ENCODE data around the gene LZTS3. TPM values are rescaled to one million over a fixed set of nuclear protein-coding genes. Genes with fewer than 3 reads are reported as not detected.
"Not testable (repeated sequence)": the region's sequence is repeated elsewhere in the genome, so short reads cannot be mapped to it uniquely, and the experiment has no call there.

LZTS3 gene
- total RNA-seq, 3 donors from 2014 or later (not counting 1 experiment from before 2014, with no cell fraction given): 3.1 to 4.6 (median 3.3) TPM

DNA sequence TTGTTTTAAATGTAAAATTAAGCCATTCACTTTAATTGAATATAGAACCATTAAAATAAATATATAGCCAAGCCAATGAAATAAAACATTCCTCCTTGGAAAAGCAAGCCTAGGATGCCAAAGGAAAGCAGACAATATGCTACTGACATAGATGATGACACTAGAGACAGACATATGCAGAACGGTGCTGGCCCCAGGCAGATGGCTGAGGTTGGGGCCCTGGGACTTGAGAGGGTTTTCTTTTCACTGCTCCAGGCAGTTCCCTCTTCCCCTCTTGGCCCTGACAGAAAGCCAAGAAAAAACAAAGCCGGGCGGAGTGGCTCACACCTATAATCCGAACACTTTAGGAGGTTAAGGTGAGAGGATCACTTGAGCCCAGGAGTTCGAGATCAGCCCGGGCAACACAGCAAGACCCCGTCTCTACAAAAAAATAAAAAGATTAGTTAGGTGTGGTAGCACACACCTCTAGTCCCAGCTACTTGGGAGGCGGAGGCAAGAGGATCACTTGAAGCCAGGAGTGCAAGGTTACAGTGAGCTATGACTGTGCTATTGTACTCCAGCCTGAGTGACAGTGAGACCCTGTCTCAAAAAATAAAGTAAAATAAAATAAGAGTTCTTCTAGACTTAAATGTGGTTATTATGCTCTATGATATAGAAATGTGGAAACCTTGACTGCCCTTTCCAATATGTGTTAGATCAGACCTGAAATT, 44.9 kb downstream of the LZTS3 start:
- H3K27me3 ChIP-seq (ENCODE audit: control insufficient read depth, insufficient read depth, low read length): no peaks in the 10 kb centered on the region
- ATAC-seq (no peak), DNase-seq (no peak)
- H3K27ac Mint-ChIP-seq: no peak overlapping the region
- H3K36me3 Mint-ChIP-seq: no peaks in the 10 kb centered on the region
- TF ChIP-seq, protein P1, sequence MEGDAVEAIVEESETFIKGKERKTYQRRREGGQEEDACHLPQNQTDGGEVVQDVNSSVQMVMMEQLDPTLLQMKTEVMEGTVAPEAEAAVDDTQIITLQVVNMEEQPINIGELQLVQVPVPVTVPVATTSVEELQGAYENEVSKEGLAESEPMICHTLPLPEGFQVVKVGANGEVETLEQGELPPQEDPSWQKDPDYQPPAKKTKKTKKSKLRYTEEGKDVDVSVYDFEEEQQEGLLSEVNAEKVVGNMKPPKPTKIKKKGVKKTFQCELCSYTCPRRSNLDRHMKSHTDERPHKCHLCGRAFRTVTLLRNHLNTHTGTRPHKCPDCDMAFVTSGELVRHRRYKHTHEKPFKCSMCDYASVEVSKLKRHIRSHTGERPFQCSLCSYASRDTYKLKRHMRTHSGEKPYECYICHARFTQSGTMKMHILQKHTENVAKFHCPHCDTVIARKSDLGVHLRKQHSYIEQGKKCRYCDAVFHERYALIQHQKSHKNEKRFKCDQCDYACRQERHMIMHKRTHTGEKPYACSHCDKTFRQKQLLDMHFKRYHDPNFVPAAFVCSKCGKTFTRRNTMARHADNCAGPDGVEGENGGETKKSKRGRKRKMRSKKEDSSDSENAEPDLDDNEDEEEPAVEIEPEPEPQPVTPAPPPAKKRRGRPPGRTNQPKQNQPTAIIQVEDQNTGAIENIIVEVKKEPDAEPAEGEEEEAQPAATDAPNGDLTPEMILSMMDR (IDR thresholded peaks at IDR 0.05): no peak
- peaks cover 3 to 4% of the 10 kb centered on the region in 2 donors for H3K4me1 Mint-ChIP-seq
- intact Hi-C loops (cut with micrococcal nuclease): no loop called here
- H3K4me3 Mint-ChIP-seq: no peak overlapping the region
- no peaks in the 10 kb centered on the region for H3K36me3 ChIP-seq (ENCODE audit: control insufficient read depth, insufficient read depth, low read length)
- no peaks in the 10 kb centered on the region for H3K27me3 Mint-ChIP-seq (ENCODE audit: low read depth in 2 of 2)
- H3K9me3 ChIP-seq (ENCODE audit: control insufficient read depth, insufficient read depth, low read length): no peaks in the 10 kb centered on the region
- no peaks in the 10 kb centered on the region for H3K9me3 Mint-ChIP-seq
- no peak overlapping the region for H3K27ac ChIP-seq (ENCODE audit: low read length)
- no peak overlapping the region for H3K4me3 ChIP-seq (ENCODE audit: low read length)
- no peaks in the 10 kb centered on the region for H3K4me1 ChIP-seq (ENCODE audit: control insufficient read depth, insufficient read depth, low read length)
- WGBS (ENCODE audit: insufficient coverage): 95% methylated on average over 8 of the region's 8 CpGs

DNA sequence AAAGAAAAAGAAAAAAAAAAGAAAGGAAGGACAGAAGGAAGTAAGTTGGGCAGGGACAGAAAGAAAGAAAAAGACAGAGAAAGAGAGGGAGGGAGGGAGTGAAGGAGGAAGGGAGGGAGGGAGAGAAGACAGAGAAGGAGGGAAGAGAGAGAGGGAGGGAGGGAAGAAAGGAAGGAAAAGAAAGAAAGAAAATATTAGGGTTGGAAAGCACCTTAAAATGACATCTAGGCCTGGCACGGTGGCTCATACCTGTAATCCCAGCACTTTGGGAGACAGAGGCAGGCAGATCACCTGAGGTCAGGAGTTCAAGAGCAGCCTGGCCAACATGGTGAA, 46.9 kb downstream of the LZTS3 start:
- H3K36me3 ChIP-seq (ENCODE audit: control insufficient read depth, insufficient read depth, low read length): peaks cover 2% of the 10 kb centered on the region
- intact Hi-C loops (cut with micrococcal nuclease): no loop called here
- TF ChIP-seq, protein P1 (IDR thresholded peaks at IDR 0.05): no peak
- no peak overlapping the region for H3K4me3 ChIP-seq (ENCODE audit: low read length)
- no peaks in the 10 kb centered on the region for H3K4me1 ChIP-seq (ENCODE audit: control insufficient read depth, insufficient read depth, low read length)
- Mint-ChIP-seq H3K27ac (no peak overlapping the region), H3K4me3 (no peak overlapping the region), H3K9me3 (no peaks in the 10 kb centered on the region), H3K4me1 (peaks cover 6 to 11% of the 10 kb centered on the region in 2 donors), H3K27me3 (ENCODE audit: low read depth in 2 of 2) (no peaks in the 10 kb centered on the region), H3K36me3 (no peaks in the 10 kb centered on the region)
- no peak for DNase-seq
- 96% methylated on average over 1 of the region's 1 CpG for WGBS (ENCODE audit: insufficient coverage)
- ATAC-seq: no peak
- H3K27me3 ChIP-seq (ENCODE audit: control insufficient read depth, insufficient read depth, low read length): no peaks in the 10 kb centered on the region
- no peaks in the 10 kb centered on the region for H3K9me3 ChIP-seq (ENCODE audit: control insufficient read depth, insufficient read depth, low read length)
- H3K27ac ChIP-seq (ENCODE audit: low read length): no peak overlapping the region

DNA sequence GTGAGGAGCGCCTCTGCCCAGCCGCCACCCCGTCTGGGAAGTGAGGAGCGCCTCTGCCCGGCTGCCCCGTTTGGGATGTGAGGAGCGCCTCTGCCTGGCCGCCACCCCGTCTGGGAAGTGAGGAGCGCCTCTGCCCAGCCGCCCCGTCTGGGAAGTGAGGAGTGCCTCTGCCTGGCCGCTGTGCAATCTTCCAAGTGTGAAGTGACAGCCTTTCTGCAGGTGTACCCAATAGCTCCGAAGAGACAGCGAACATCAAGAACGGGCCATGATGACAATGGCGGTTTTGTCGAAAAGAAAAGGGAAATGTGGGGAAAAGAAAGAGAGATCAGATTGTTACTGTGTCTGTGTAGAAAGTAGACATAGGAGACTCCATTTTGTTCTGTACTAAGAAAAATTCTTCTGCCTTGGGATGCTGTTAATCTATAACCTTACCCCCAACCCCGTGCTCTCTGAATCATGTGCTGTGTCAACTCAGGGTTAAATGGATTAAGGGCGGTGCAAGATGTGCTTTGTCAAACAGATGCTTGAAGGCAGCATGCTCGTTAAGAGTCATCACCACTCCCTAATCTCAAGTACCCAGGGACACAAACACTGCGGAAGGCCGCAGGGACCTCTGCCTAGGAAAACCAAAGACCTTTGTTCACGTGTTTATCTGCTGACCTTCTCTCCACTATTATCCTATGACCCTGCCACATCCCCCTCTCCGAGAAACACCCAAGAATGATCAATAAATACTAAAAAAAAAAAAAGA, 47.4 kb downstream of the LZTS3 start:
- DNase-seq; H3K36me3 ChIP-seq (ENCODE audit: control insufficient read depth, insufficient read depth, low read length); H3K4me3 ChIP-seq (ENCODE audit: low read length); H3K9me3 Mint-ChIP-seq; H3K27me3 Mint-ChIP-seq (ENCODE audit: low read depth in 2 of 2); H3K27me3 ChIP-seq (ENCODE audit: control insufficient read depth, insufficient read depth, low read length); H3K4me1 ChIP-seq (ENCODE audit: control insufficient read depth, insufficient read depth, low read length); H3K4me3 Mint-ChIP-seq; H3K36me3 Mint-ChIP-seq; ATAC-seq; H3K27ac Mint-ChIP-seq; intact Hi-C loops (cut with micrococcal nuclease); H3K27ac ChIP-seq (ENCODE audit: low read length); H3K9me3 ChIP-seq (ENCODE audit: control insufficient read depth, insufficient read depth, low read length): not testable (repeated sequence)
- H3K4me1 Mint-ChIP-seq: peaks cover 7 to 11% of the 10 kb centered on the region in 2 donors
- 93% methylated on average over 18 of the region's 25 CpGs for WGBS (ENCODE audit: insufficient coverage)

DNA sequence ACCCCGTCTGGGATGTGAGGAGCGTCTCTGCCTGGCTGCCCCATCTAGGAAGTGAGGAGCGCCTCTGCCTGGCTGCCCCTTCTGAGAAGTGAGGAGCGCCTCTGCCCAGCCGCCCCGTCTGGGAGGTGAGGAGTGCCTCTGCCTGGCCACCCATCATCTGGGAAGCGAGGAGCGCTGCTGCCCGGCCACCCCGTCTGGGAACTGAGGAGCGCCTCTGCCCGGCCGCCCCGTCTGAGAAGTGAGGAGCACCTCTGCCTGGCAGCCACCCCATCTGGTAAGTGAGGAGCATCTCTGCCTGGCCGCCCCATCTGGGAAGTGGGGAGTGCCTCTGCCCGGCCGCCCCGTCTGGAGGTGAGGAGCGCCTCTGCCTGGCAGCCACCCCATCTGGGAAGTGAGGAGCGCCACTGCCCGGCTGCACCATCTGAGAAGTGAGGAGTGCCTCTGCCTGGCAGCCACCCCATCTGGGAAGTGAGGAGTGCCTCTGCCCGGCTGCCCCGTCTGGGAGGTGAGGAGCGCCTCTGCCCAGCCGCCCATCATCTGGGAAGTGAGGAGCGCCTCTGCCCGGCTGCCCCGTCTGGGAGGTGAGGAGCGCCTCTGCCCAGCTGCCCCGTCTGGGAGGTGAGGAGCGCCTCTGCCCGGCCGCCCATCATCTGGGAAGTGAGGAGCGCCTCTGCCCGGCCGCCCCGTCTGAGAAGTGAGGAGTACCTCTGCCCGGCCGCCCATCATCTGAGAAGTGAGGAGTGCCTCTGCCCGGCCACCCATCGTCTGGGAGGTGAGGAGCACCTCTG, 48.4 kb downstream of the LZTS3 start:
- H3K4me3 ChIP-seq (ENCODE audit: low read length); H3K9me3 Mint-ChIP-seq; H3K36me3 ChIP-seq (ENCODE audit: control insufficient read depth, insufficient read depth, low read length); H3K9me3 ChIP-seq (ENCODE audit: control insufficient read depth, insufficient read depth, low read length); ATAC-seq; H3K27ac ChIP-seq (ENCODE audit: low read length); H3K27ac Mint-ChIP-seq; H3K27me3 Mint-ChIP-seq (ENCODE audit: low read depth in 2 of 2); intact Hi-C loops (cut with micrococcal nuclease); H3K4me3 Mint-ChIP-seq; H3K27me3 ChIP-seq (ENCODE audit: control insufficient read depth, insufficient read depth, low read length); DNase-seq; H3K4me1 ChIP-seq (ENCODE audit: control insufficient read depth, insufficient read depth, low read length); H3K36me3 Mint-ChIP-seq: not testable (repeated sequence)
- peaks cover 10 to 11% of the 10 kb centered on the region in 2 donors for H3K4me1 Mint-ChIP-seq
- 97% methylated on average over 41 of the region's 41 CpGs for WGBS (ENCODE audit: insufficient coverage)

DNA sequence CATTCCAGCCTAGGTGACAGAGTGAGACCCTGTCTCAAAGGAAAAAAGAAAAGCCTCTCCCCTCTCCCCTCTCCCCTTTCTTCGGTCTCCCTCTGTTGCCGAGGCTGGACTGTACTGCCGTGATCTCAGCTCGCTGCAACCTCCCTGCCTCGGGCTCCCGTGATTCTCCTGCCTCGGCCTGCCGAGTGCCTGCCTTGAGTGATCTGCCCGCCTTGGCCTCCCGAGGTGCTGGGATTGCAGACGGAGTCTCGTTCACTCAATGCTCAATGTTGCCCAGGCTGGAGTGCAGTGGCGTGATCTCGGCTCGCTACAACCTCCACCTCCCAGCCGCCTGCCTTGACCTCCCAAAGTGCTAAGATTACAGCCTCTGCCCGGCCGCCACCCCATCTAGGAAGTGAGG, 49.2 kb downstream of the LZTS3 start:
- H3K27ac ChIP-seq (ENCODE audit: low read length); H3K36me3 Mint-ChIP-seq; H3K9me3 Mint-ChIP-seq; ATAC-seq; H3K27me3 ChIP-seq (ENCODE audit: control insufficient read depth, insufficient read depth, low read length); H3K27me3 Mint-ChIP-seq (ENCODE audit: low read depth in 2 of 2); DNase-seq; H3K9me3 ChIP-seq (ENCODE audit: control insufficient read depth, insufficient read depth, low read length); H3K4me3 ChIP-seq (ENCODE audit: low read length); H3K4me3 Mint-ChIP-seq; H3K27ac Mint-ChIP-seq; H3K36me3 ChIP-seq (ENCODE audit: control insufficient read depth, insufficient read depth, low read length); H3K4me1 ChIP-seq (ENCODE audit: control insufficient read depth, insufficient read depth, low read length); intact Hi-C loops (cut with micrococcal nuclease): not testable (repeated sequence)
- 97% methylated on average over 10 of the region's 18 CpGs for WGBS (ENCODE audit: insufficient coverage)
- peaks cover 10 to 11% of the 10 kb centered on the region in 2 donors for H3K4me1 Mint-ChIP-seq
